UCSD-AML1 (cell line): Measurements from ENCODE around the gene TRAF3IP1.
"Not testable (repeated sequence)": the region's sequence is repeated elsewhere in the genome, so short reads cannot be mapped to it uniquely, and the experiment has no call there.

Experiments
- DNase-seq: peaks from one replicate; lab custom pipeline; 2025; ENCODE audit not compliant: unreplicated experiment; lab: John Stamatoyannopoulos, UW

Gene TRAF3IP1, protein sequence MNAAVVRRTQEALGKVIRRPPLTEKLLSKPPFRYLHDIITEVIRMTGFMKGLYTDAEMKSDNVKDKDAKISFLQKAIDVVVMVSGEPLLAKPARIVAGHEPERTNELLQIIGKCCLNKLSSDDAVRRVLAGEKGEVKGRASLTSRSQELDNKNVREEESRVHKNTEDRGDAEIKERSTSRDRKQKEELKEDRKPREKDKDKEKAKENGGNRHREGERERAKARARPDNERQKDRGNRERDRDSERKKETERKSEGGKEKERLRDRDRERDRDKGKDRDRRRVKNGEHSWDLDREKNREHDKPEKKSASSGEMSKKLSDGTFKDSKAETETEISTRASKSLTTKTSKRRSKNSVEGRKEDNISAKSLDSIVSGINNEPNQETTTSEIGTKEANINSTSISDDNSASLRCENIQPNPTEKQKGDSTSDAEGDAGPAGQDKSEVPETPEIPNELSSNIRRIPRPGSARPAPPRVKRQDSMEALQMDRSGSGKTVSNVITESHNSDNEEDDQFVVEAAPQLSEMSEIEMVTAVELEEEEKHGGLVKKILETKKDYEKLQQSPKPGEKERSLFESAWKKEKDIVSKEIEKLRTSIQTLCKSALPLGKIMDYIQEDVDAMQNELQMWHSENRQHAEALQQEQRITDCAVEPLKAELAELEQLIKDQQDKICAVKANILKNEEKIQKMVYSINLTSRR

DNA sequence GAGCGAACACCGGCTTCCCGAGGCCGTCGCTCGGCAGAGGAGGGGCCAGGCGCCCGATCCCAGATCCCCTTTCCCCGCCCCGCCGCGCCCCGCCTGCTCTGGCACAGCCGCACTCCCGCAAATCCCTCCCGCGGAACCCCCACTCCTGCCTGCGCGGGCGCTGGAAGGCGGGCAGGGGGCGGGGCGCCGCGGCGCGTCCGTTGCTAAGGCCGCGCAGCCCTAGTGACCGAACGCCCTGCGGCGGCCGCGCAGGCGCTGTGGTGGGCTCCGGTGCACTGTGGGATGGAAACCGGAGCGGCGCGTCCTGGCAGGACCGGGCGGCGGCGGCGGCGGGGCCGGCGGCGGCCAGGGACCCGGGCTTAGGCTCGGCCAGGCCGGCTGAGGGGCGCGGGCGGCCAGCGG lies at the start of gene TRAF3IP1:
Gene TRAF3IP1, plus strand, starts transcription at position 273 of the 402 bp plus-strand sequence. CDS start 145 bp downstream, outside the sequence.
- peak; percentile 86 for DNase-seq

DNA sequence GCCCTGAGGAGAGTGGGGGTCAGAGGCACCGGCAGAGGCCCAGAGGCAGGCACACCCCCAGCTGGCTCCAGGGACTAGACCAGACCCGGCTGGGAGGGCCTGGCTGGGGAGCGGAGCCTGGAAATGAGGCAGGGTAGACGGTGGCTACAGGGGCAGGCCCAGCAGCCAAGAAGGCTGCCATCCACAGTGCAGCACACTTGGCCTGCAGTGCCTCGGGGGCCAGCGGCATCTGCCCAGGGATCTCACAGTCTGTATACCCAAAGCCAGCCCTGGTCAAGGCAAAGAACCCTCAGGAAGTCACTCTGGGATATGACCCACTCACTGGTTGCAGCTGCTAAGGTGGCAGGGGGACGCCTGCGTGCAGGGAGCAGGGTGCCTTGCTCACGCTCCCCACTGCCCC lies 49.7 kb upstream of the TRAF3IP1 start:
- no peak for DNase-seq

DNA sequence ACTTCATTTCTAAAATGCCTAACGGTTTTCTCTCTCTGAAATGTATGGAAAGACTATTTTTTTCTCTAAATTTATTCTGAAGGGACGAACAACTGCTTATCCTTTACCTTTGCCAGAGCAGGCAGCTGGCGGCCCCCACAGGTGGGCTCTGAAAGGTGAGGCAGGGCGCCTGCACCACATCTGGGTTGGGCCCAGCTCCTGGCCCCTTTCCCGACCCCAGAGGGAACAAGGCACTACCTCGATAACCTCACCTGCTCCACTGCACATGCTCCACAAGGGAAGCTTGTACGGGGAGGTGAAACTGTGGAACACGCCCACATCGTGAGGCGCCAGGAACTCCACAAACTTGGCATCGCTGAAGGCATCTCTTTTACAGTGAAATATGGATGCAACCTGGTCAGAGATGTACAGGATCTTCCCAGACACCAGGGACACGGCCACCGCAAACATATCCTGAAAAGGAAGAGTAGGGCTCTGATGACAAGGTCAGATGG lies 49.2 kb upstream of the TRAF3IP1 start:
- DNase-seq: no peak

DNA sequence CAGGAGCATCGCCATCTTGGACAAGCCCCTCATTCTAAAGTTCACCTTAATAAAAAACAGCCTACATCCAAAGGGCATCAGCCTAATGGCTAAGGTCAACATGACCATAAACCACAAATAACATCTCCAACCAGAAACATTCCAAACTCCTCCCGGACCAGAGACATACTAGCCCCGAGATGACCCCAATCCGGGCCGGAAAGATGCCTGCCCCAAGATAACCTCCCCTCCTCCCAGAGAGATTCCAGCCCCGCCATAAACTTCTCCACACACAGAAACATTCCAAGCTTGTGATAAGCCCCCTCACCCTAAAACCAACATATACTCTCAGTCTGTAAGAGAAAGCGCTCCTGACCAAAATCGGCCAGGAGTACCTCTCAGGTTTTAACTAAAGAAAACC lies 48.6 kb upstream of the TRAF3IP1 start:
- not testable (repeated sequence) for DNase-seq

DNA sequence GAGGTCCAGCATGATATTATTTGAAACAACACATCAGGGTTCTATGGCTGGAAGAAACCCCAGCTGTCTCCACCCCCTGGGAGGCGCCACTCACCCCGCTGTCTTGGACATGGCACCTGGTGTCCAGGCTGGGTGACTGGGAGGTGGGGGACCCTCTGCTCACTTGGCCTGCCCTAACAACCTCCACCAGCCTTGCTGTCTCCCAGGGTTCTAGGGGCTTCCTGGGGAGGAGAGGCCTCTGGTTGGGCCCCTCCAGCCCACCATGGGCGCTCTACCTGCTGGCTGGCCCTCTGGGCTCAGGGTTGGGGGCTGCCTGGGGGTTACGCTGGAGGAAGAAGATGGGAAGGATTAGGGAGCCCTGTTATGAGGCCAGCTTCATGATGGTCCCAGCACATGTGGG lies 48.2 kb upstream of the TRAF3IP1 start:
- DNase-seq: no peak

DNA sequence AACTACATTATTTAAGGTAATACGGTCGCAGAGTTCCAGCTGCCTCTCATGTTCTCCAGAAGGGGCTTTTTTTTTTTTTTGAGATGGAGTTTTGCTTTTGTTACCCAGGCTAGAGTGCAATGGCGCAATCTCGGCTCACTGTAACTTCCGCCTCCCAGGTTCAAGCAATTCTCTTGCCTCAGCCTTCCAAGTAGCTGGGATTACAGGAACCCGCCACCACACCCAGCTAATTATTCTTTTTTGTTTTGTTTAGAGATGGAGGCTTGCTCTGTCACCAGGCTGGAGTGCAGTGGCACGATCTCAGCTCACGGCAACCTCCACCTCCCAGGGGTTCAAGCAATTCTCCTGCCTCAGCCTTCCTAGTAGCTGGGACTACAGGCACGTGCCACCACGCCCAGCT lies 46.9 kb upstream of the TRAF3IP1 start:
- not testable (repeated sequence) for DNase-seq

DNA sequence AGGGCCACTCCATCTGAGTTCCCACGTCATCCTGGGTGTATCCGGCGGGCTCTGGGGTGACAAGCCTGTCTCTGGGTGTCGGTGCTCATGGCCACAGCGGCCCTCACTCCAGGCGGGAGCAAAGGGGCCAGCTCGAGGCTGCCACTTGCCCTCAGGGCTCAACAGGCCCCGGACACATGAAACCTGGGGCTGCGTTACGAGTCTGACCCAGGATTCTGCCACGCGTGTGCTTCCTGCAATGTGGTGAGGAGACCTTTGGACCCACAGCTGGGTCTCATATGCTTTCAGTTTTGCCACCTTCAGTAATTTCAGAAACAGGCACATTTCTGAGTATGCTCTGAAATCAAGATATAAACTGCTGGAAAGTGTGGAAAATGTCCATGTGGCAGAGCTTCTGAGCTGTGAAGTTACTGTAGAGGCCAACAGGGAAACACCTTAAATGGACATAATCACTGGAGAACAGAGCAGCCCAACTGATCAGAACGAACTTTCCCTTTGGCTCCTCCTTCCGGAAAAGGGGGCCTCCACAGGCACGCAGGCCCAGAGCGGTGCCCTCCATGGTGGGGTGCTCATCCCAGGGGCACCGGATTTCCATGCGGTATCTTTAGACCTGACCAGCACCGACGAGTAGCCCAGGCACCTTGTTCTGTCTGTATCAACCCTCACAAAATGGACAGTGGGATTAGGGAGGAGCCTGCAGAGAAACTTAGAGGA lies 46.0 kb upstream of the TRAF3IP1 start:
- DNase-seq: no peak

DNA sequence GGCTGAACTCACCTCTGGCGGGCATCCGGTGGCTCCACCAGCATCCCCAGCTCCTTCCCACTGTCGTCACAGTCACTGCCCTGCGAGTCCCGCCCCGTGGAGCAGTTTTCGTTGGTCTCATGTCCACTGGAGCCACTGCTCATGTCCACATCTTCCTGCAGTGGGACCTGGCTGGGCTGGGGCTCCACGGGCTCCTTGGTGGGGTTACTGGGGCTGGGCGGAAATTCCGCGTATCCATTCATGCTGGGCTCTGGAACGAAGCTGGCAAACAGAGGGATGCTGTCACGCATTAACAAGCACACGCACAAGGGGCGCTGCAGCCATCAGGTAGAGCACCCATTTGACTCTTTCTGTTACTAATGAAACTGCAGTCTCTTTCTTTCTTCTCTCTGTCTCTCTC lies 42.6 kb upstream of the TRAF3IP1 start:
- no peak for DNase-seq

DNA sequence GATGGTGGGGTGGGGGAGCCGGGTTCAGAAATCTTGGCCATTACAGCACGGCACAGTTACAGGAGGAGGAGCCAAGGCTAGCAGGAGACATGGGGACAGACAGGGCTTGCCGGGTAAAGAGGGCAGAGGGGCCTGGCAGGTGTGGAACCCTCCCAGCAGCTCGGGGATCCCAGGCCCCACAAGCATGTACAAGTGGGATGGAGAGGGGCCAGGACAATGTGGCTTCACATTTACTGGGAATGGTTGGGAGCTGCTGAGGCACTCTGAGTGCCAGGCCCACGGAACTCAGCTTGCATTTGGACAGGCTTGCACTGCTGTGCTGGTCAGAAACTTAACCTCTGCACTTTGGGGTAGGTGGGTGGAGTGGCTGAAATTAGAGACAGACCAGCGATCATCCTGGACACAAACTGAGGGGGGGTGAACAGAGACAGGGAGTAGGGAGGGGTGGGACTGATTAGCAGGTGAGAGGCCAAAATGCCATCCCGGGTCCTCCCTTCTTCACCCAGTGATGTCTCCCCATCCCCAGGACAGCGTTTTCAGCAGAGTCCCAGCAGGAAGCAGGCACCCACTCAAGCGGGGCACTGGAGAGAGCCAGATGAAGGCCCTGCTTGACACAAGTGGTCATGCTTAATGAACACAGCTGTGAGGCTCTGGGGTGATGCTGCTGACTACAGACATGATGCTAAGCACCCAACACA lies 41.5 kb upstream of the TRAF3IP1 start:
- no peak for DNase-seq

DNA sequence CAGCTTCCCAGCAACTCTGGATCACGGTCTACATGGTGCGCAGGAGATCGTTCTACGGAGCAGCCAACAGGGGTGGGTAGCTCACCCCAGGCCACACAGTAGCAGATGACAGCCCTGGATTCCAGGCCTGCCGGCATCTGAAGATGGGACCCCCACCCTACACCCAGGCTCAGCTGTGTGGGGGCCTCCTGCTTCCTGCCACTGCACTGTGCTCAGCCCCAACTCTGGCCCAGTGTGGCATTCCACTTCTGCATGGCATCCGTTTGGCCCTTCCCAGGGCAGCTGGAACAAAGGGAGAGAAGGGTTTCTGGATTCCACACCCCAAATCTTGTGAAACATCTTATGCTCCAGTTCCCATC lies 41.0 kb upstream of the TRAF3IP1 start:
- DNase-seq: no peak

DNA sequence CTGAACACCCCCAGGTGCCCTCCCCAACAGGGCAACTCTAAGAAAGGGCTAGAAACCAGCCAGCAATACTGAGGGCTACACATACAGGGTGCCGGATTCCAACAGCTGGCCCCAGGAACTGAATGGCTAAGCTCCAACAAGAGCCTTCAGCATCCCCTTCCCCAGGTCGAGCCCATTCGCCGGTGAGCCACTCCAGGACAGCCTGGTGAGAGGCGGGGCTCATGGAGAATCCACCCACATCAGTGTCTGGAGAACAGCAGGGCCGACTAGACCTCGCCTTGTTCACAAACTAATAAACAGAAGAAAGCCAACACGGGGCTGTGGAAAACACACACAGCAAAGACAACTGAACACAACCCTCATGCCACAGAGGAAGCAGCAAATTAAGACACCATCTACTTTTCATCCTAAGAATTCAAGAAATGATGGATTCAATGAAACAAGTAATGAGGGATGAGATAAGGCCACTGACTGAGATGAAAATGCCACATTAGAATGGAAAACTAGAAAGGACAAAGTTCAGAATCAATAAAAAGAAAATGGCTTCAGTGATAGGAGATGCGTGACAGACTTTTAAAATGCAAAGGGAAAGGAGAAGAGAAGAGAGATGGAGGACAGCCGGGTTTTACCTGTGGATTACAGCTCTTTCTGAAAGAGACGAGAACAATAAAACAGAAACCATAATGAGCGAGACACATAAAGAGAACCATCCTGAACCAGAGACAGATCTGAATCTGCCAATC lies 40.1 kb upstream of the TRAF3IP1 start:
- DNase-seq: no peak

DNA sequence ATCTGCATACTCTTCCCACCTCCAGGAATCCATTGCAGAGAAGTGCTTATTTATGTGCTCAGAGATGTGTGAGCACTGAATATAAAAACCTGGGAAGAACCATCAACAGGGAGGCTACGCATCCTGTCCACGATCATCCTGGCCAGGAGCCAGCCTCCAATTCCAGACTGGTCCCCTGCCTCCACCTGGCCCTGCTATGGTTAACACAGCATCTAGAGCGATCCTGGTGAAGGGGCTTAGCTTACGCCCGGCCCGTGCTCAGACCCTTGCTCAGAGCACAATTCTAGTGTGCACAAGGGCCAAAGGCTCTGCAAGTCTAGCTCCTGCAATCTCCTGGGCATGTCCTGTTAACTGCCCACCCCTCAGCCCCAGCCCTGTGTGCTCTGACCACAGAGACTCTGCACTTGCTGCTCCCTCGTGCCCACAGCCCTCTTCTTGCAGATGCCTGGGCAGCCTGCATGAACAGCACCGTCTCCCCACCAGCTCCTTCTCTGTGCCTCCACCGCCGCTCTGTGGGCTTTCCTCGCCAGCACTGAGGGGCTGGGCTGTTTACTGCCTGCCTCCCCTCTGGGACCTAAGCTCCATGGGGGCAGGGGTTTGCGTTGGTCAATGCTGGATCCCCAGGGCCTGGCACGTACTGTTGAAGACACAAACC lies 38.4 kb upstream of the TRAF3IP1 start:
- no peak for DNase-seq

DNA sequence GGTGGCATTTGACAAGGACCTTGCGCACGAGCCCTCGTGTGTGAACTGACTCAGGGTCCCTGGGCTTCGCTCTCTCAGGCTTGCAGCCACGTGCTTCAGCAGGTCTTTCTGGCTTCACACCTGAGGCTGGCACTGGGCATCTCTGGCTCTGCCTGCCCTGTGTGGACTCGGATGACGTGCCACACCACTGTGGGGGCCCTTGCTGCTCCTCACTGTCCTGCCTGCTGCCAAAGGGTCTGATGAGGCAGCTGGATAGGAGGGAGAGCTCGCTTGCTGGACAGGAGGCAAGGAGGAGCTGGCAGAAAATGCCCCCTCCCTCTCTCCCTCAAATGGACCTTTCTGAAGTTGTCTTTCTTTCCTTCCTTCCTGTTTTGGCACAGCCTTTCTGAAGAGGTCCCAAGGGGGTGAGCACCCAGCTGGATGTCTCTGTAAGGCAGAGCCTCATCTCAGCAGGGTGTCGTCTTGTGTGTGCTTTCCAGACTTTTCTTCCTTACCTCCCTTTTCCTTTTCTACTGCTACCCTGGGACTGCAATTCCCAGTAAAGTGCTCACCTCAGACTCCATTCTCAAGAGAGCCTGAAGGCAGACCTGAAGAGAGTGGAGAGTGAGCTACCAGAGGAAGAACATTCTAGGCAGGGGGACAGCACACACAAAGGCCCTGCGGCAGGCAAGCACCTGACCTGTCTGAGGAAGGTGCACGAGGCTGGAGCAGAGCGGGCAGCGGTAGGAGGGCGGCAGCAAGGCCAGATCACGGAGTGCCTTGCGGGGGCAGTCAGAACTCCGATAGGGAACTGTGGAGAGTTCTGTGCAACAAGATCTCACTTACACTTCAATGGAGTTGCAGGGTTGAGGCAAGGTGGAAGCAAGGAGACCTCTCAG lies 37.2 kb upstream of the TRAF3IP1 start:
- no peak for DNase-seq

DNA sequence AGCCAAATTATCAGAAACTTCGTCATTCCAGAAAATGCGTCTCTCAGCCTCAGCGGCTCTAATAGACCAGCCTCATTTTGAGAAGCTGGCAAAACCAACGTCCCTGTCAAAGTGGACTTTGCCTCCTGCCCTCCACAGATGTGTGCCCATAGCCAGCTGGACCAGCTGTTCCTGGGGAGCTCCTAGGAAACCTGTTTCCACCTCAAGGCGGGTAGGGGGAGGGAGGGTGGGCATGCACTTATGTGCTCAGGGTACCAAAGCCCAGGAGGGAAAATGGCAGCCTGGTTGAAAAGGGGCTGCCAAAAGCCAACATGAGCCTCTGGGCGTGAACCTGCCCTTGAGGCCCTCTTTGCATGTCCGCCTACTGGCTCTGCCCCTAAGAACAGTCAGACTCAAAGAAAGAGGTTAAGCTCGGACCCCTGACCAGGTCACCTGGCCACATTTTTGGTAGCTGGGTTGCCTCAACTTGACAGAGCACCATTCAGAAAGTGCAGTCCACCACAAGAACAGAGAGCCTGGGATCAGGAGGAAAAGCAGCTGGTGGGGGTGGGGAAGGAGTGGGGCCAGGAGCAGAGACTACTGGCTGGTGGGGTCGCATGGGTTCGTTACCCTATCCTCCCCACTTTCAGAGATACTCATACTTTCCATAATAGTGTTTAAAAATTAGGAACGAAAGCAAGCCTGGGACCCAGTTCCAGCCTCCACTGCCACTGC lies 35.4 kb upstream of the TRAF3IP1 start:
- no peak for DNase-seq

DNA sequence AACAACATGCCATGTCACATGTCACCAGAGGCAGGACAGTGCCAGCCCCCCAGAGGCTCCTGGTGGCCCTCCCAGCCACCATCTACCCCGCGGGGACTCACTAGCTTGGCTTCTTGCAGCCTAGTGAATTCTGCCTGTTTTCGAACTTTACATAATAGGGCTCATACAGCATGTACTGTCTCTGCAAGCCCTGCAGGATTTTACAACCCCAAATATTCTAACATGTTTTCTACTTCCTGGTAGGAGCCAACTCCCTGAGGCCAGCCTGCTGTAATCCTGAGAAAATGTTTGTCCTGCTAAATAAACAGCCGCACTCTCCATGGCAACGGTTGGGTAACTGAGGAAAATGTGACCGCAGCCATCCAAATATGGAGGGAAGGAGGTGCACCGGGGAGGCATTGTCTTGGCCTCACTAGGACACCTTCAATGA lies 34.6 kb upstream of the TRAF3IP1 start:
- no peak for DNase-seq

DNA sequence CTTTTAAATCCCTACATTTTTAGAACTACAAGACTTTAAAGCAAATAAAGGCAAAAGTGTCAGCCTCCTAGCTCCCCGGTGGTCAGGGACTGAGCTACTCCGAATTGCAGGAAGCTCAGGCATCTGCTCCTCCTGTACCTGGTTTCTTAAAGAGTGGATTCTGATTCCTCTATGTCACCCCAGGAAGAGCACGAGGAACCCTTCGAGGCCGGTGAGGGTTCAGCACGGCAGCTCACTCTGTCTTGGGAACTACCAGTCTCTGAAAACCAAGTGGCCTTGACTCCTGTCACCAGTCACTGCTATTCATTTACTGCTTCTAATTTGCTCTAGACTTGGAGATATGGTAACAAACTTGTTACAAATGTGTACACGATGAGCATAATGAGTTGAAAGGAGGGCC lies 34.2 kb upstream of the TRAF3IP1 start:
- DNase-seq: no peak

DNA sequence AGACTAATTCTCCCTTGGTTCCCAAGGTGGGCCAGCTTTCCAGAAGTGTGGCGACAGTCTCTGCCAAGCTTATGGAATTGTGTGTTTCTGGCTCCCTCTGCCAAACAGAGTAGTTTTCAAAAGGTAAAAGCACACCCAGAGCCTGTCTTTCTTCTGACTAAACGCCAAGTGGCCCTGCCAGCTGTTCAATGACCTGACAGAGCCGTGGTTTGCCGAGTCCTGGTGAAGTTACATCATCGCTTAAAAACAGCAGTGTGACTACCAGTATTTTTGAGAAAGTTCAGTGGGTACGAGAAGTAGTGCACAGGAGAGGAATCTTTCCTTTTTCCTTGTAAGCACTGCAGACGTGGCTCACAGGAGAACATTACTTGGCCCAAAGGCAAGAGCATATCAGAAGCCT lies 33.8 kb upstream of the TRAF3IP1 start:
- DNase-seq: no peak

DNA sequence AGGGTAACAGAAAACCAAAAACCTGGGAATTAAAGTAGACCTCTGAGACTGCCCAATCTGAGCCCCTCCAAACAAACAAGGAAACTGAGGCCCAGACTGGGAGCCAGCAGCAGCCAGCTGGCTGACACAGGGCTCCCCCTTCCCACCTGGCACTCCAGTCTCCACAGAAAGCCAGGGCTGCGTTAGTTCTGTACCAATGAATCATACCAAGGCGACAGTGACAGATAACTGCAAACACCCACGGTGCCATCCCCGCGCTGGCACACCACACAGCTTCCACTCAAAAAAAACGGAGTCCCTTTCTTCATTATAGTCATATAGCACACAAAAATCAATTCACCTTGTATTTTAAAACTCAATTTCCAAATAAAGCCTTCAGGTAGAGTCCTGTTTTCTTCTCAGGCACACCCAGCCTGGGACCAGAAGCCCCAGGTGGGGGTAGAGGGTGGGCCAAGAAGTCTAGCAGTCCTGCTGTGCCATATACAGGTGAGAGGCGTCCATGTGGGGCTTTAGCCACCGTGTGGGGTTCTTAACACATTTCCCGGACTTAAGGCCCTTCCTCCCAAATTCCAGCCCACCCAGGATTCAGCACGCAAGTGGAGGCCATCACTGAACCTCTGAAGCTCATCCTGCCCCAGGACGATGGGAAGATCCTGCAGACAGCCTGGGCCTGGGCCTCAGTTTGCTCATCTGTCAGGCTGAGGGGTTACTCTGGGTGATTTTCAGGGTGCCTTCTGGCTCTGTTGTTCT lies 33.2 kb upstream of the TRAF3IP1 start:
- DNase-seq: no peak
